Neuronal stem cell (in vitro differentiated cells): ENCODE measurements around the gene SLC39A11.
A peak's percentile ranks its signal among the peaks of the same experiment; 100 is the strongest.
"Not testable (repeated sequence)": the region's sequence is repeated elsewhere in the genome, so short reads cannot be mapped to it uniquely, and the experiment has no call there.

Source experiments
- DNase-seq: peaks from one replicate; pipeline ENCODE4 v3.0.0-alpha.2; 2013; ENCODE audit warnings: low spot score
- H2AFZ ChIP-seq: one replicate; pipeline ENCODE4 v1.6.1; 2013; ENCODE audit warnings: mild to moderate bottlenecking, low read length, inconsistent platforms
- H2AK5ac ChIP-seq: 2 replicates; pipeline ENCODE4 v1.6.1; 2013; ENCODE audit warnings: low read depth, mild to moderate bottlenecking, inconsistent platforms, low read length, moderate library complexity, mixed read lengths
- H2BK120ac ChIP-seq: 2 replicates; pipeline ENCODE4 v1.6.1; 2013; ENCODE audit warnings: low read depth, mild to moderate bottlenecking, inconsistent platforms, low read length, moderate library complexity, mixed read lengths
- H2BK12ac ChIP-seq: one replicate; pipeline ENCODE4 v1.6.1; 2013; ENCODE audit warnings: low read length, inconsistent platforms
- H2BK15ac ChIP-seq: 2 replicates; pipeline ENCODE4 v1.6.1; 2013; ENCODE audit warnings: mild to moderate bottlenecking, low read length, inconsistent platforms, mixed read lengths
- H2BK5ac ChIP-seq: one replicate; pipeline ENCODE4 v1.6.1; 2013; ENCODE audit warnings: inconsistent platforms, mild to moderate bottlenecking, low read length, moderate library complexity
- H3K14ac ChIP-seq: one replicate; pipeline ENCODE4 v1.6.1; 2013; ENCODE audit warnings: low read length, inconsistent platforms
- H3K18ac ChIP-seq: 2 replicates; pipeline ENCODE4 v1.6.1; 2013; ENCODE audit warnings: low read length, inconsistent platforms
- H3K23ac ChIP-seq: 2 replicates; pipeline ENCODE4 v1.6.1; 2013; ENCODE audit warnings: low read depth, mild to moderate bottlenecking, mixed read lengths, low read length, inconsistent platforms; ENCODE audit not compliant: poor library complexity
- H3K27ac ChIP-seq: replicated peaks from 3 replicates; pipeline ENCODE4 v1.5.1; 2013; ENCODE audit warnings: low read length, inconsistent platforms
- H3K27me3 ChIP-seq, 3 experiments: 2 replicates each; pipeline ENCODE4 v1.6.1; 2013; ENCODE audit warnings: low read length in 3 of 3, mild to moderate bottlenecking in 2 of 3, inconsistent platforms in 1 of 3, low read depth in 1 of 3, mixed read lengths in 1 of 3, moderate library complexity in 1 of 3; ENCODE audit not compliant: control insufficient read depth in 3 of 3, insufficient read depth in 3 of 3
- H3K36me3 ChIP-seq, 2 donors: replicated peaks in 1 of 2; 2 replicates each; pipeline ENCODE4 v1.6.1; 2013; ENCODE audit warnings: low read length in 2 of 2; ENCODE audit not compliant: control insufficient read depth in 2 of 2, insufficient read depth in 2 of 2
- H3K4ac ChIP-seq: 2 replicates; pipeline ENCODE4 v1.6.1; 2013; ENCODE audit warnings: inconsistent platforms, mild to moderate bottlenecking, low read length, moderate library complexity
- H3K4me1 ChIP-seq, 2 donors: 1 replicate in 1 of 2; 2 replicates in 1 of 2; pipeline ENCODE4 v1.6.1; 2013; ENCODE audit warnings: low read length in 2 of 2, low read depth in 1 of 2; ENCODE audit not compliant: control insufficient read depth in 2 of 2, insufficient read depth in 1 of 2
- H3K4me2 ChIP-seq: one replicate; pipeline ENCODE4 v1.6.1; 2013; ENCODE audit warnings: mild to moderate bottlenecking, low read length, inconsistent platforms; ENCODE audit not compliant: insufficient read depth, poor library complexity, severe bottlenecking
- H3K4me3 ChIP-seq, 2 donors: 2 replicates each; pipeline ENCODE4 v1.5.1; 2013; ENCODE audit warnings: low read length in 2 of 2, mild to moderate bottlenecking in 2 of 2, inconsistent platforms in 1 of 2, moderate library complexity in 1 of 2
- H3K79me1 ChIP-seq: one replicate; pipeline ENCODE4 v1.6.1; 2013; ENCODE audit warnings: low read depth, mild to moderate bottlenecking, inconsistent platforms, low read length, moderate library complexity
- H3K9ac ChIP-seq: one replicate; pipeline ENCODE4 v1.6.1; 2013; ENCODE audit warnings: mild to moderate bottlenecking, low read depth, low read length, inconsistent platforms; ENCODE audit not compliant: poor library complexity
- H3K9me3 ChIP-seq, 2 donors: replicated peaks in 1 of 2; 2 replicates each; pipeline versions ENCODE3 to v1.6.1; 2013; ENCODE audit warnings: low read length in 2 of 2, mild to moderate bottlenecking in 2 of 2, inconsistent platforms in 1 of 2, low read depth in 1 of 2, mixed read lengths in 1 of 2, moderate library complexity in 1 of 2; ENCODE audit not compliant: control insufficient read depth in 2 of 2, insufficient read depth in 1 of 2
- H4K8ac ChIP-seq: one replicate; pipeline ENCODE4 v1.6.1; 2013; ENCODE audit warnings: low read depth, mild to moderate bottlenecking, inconsistent platforms, low read length, moderate library complexity
- H4K91ac ChIP-seq: one replicate; pipeline ENCODE4 v1.6.1; 2013; ENCODE audit warnings: low read length, low read depth, mild to moderate bottlenecking, inconsistent platforms; ENCODE audit not compliant: poor library complexity
- WGBS, 2 donors: extraction: QIAGEN DNeasy Blood & Tissue Kit; methylation state at CpG; one replicate each; pipeline ENCODE4 v1.1.7; 2013; ENCODE audit warnings: missing lambda C conversion rate in 2 of 2, mixed read lengths in 1 of 2; ENCODE audit not compliant: insufficient read length in 2 of 2, insufficient replicate concordance in 1 of 2; ENCODE audit errors: extremely low coverage in 2 of 2; 5-methylcytosine and 5-hydroxymethylcytosine counted together

The SLC39A11 gene

DNA sequence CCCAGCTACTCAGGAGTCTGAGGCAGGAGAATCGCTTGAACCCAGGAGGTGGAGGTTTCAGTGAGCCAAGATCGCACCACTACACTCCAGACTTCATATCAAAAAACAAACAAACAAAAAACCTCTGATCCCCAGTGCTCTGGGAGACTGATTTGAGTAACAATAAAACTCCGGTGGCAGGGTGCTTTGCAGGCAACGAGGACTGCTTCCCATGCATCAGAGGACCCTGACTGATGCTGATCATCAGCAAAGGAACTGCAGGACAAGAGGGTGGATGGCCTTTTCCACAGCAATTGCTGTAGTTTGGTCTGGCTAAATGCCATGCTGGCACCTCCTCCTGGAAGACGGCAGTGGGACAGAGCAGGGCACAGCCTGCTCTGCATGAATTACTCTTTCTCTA, 6.4 kb upstream of the SLC39A11 start:
- WGBS, 2 donors, result no CpG with 5 or more reads among the region's 5 CpGs
- Histone ChIP-seq H3K4me2 (no peak overlapping the region), H3K27ac (no peak overlapping the region), H3K36me3 (no peaks in the 10 kb centered on the region), H3K14ac (no peak overlapping the region), H3K79me1 (no peaks in the 10 kb centered on the region), H3K4ac (no peak overlapping the region), H2BK5ac (no peak overlapping the region), H2BK120ac (no peak overlapping the region), H3K9me3 (no peaks in the 10 kb centered on the region), H2BK12ac (no peak overlapping the region), H2AK5ac (no peak overlapping the region), H4K91ac (no peak overlapping the region), H3K23ac (no peak overlapping the region), H3K4me1 (no peaks in the 10 kb centered on the region), H2BK15ac (no peak overlapping the region), H3K18ac (no peak overlapping the region), H4K8ac (no peak overlapping the region), H3K4me3 (no peak overlapping the region), H2AFZ (no peak overlapping the region), H3K9ac (no peak overlapping the region), H3K27me3 (peaks cover 0 to 17% (median 0%) of the 10 kb centered on the region in 3 experiments)
- no peak for DNase-seq

GRCh38 chr17:73097973-73098765, 5.7 kb upstream of the SLC39A11 start:
- peaks cover 0 to 17% (median 0%) of the 10 kb centered on the region in 3 experiments for H3K27me3 ChIP-seq
- not testable (repeated sequence) for H3K9ac ChIP-seq, H2AK5ac ChIP-seq, H4K91ac ChIP-seq, H2AFZ ChIP-seq, H3K9me3 ChIP-seq, H4K8ac ChIP-seq, H3K4ac ChIP-seq, H3K18ac ChIP-seq, H3K4me2 ChIP-seq, H3K23ac ChIP-seq, H2BK120ac ChIP-seq, H3K14ac ChIP-seq, DNase-seq, H3K79me1 ChIP-seq, H2BK5ac ChIP-seq, H3K27ac ChIP-seq, H3K36me3 ChIP-seq, H2BK15ac ChIP-seq, H3K4me1 ChIP-seq, H3K4me3 ChIP-seq, H2BK12ac ChIP-seq
- WGBS, 2 donors, result no CpG with 5 or more reads among the region's 8 CpGs

GRCh38 chr17:73096866-73097265, 4.4 kb upstream of the SLC39A11 start:
- Histone ChIP-seq H3K27me3 (peaks cover 0 to 17% (median 0%) of the 10 kb centered on the region in 3 experiments), H4K91ac (no peak overlapping the region), H3K18ac (peak overlapping the region; percentile 50), H2AFZ (no peak overlapping the region), H3K27ac (no peak overlapping the region), H3K9me3 (no peaks in the 10 kb centered on the region), H3K4ac (no peak overlapping the region), H2AK5ac (no peak overlapping the region), H2BK5ac (no peak overlapping the region), H2BK15ac (no peak overlapping the region), H3K4me2 (no peak overlapping the region), H3K36me3 (no peaks in the 10 kb centered on the region), H2BK12ac (no peak overlapping the region), H3K14ac (no peak overlapping the region), H3K9ac (no peak overlapping the region), H3K4me1 (peaks cover 3 to 5% of the 10 kb centered on the region in 2 donors), H3K4me3 (no peak overlapping the region), H2BK120ac (no peak overlapping the region), H3K23ac (no peak overlapping the region), H4K8ac (no peak overlapping the region), H3K79me1 (no peaks in the 10 kb centered on the region)
- no peak for DNase-seq
- WGBS, 2 donors, result no CpG with 5 or more reads among the region's 6 CpGs

- Histone ChIP-seq H3K27ac (no peak overlapping the region), H3K4me2 (no peak overlapping the region), H4K8ac (no peak overlapping the region), H3K9me3 (no peaks in the 10 kb centered on the region), H3K36me3 (no peaks in the 10 kb centered on the region), H3K23ac (no peak overlapping the region), H2AFZ (no peak overlapping the region), H3K4me3 (no peak overlapping the region), H2AK5ac (no peak overlapping the region), H4K91ac (no peak overlapping the region), H3K14ac (no peak overlapping the region), H2BK5ac (no peak overlapping the region), H2BK120ac (no peak overlapping the region), H3K18ac (no peak overlapping the region), H3K4me1 (peaks cover 7 to 8% of the 10 kb centered on the region in 2 donors), H2BK12ac (no peak overlapping the region), H2BK15ac (no peak overlapping the region), H3K4ac (no peak overlapping the region), H3K27me3 (peaks cover 0 to 17% (median 0%) of the 10 kb centered on the region in 3 experiments), H3K9ac (no peak overlapping the region), H3K79me1 (no peaks in the 10 kb centered on the region)
- WGBS, 2 donors, result 100% methylated on average over 1 of the region's 6 CpGs; no CpG with 5 or more reads in 1 of the 2 donors
- DNase-seq, result no peak
These were observed 3.7 kb upstream of the SLC39A11 start for GRCh38 chr17:73096211-73096610.
